H1 (cell line): ENCODE data around the gene FARS2.

Experiments used
- ATF3 ChIP-seq: IDR thresholded peaks from 2 replicates; pipeline ENCODE4 v1.6.1; 2011; ENCODE audit warnings: low read depth, mild to moderate bottlenecking, low read length; ENCODE audit not compliant: insufficient read depth
- CBX5 ChIP-seq: fragments of 300-800, 300-1000 bp; sonication (generic); IDR thresholded peaks from 2 replicates; pipeline ENCODE4 v1.7.1; 2016; ENCODE audit warnings: antibody characterized with exemption, low read length, low read depth
- CTCF ChIP-seq, 3 experiments: IDR thresholded peaks; 1 replicate in 2 of 3; 2 replicates in 1 of 3; pipeline versions ENCODE4 v1.5.1 to v1.6.1; 2011; ENCODE audit warnings: low read length in 3 of 3, mild to moderate bottlenecking in 3 of 3, inconsistent platforms in 2 of 3, low read depth in 1 of 3, moderate library complexity in 1 of 3; ENCODE audit not compliant: insufficient read depth in 1 of 3; ENCODE audit errors: control extremely low read depth in 1 of 3
- EP300 ChIP-seq, 2 experiments: IDR thresholded peaks; 1 replicate in 1 of 2; 2 replicates in 1 of 2; pipeline ENCODE4 v1.6.1; 2011 to 2012; ENCODE audit warnings: low read depth in 2 of 2, low read length in 2 of 2, mild to moderate bottlenecking in 2 of 2, borderline replicate concordance in 1 of 2, inconsistent platforms in 1 of 2, moderate library complexity in 1 of 2
- ZNF274 ChIP-seq: IDR thresholded peaks from 2 replicates; pipeline ENCODE4 v1.7.0; 2012; ENCODE audit warnings: low read length, borderline replicate concordance; ENCODE audit errors: extremely low read depth

- TF ChIP-seq CTCF (IDR thresholded peaks at IDR 0.05; ENCODE audit: control extremely low read depth in 1 of 3, insufficient read depth in 1 of 3, low read depth in 1 of 3, low read length in 3 of 3) (no peak), ATF3 (no peak), ZNF274 (no peak), CBX5 (no peak), EP300 (IDR thresholded peaks at IDR 0.05; ENCODE audit: borderline replicate concordance in 1 of 2, low read depth in 2 of 2, low read length in 2 of 2) (no peak)
Measured at GRCh38 chr6:5584078-5584482, 322.8 kb downstream of the FARS2 start.
